HPDE6-E6E7 (cell line): ENCODE measurements around the gene ALDH3B1.

Experiments
- DNase-seq: peaks from one replicate; pipeline ENCODE4 v3.0.0; 2011; ENCODE audit warnings: missing footprints; ENCODE audit errors: extremely low spot score

Gene ALDH3B1

DNA sequence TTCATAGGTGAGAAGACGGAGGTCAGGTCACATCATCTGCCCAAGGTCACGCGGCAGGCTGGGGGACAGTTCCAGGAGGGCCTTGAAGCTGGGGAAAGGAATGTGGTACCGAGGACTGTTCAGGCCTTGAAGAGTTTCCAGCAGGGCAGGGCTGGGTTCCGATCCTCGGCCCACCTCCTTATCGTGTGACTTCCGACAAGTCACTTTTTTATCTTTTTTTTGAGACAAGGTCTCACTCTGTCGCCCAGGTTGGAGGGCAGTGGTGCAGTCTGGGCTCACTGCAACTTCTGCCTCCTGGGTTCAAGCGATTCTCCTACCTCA, 21.0 kb downstream of the ALDH3B1 start:
- DNase-seq = no peak

GRCh38 chr11:68032003-68032402, 21.9 kb downstream of the ALDH3B1 start:
- no peak for DNase-seq

DNA sequence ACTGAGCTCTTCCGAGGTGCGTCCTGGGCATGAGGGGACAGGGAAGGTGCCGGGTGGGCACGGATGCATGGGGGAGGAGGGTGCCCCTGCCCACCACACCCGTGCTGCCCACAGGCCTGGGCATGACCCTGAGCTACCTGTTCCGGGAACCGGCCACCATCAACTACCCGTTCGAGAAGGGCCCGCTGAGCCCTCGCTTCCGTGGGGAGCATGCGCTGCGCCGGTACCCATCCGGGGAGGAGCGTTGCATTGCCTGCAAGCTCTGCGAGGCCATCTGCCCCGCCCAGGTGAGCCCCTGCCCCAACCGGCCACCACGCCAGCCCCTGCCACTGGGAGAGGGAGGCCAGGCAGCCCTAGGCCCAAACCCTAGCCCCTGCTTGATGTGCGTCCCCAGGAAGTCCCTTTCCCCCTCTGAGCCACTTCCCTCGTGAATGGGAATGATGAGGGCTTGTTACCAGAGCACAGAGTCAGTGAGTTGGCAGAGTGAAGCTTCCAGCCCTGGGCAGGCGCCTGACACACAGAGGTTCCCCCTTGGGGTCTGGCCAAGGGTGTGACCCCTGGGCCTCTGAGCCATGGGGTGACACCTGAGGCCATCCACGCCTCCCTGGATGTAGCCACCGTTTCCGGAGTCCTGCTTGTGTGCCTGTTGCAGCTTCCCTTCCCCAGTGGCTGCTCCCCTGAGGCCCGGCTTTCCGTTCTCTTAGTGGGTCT, 23.0 kb downstream of the ALDH3B1 start:
- DNase-seq = no peak

GRCh38 chr11:68033708-68034045, 23.6 kb downstream of the ALDH3B1 start:
- no peak for DNase-seq

DNA sequence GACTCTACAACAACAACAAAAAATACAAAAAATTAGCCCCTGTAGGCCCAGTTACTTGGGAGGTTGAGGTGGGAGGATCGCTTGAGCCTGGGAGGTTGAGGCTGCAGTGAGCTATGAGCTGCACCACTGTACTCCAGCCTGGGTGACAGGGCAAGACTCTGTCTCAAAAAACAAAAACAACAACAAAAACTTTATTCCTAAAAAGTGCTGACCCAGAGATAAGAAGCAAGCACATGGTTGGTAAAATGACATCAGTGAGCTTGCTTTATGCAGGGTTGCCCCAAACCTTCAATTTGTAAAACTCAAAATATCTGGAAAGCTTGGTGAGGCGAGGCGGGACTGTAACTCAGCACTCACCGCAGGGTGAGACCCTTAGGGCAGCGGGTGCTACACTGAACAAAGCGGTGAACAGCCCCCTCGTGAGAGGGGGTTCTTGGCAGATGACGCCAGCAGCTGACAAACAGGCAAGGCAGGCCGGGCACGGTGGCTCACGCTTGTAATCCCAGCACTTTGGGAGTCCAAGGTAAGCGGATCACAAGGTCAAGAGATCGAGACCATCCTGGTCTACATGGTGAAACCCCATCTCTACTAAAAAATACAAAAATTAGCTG, 25.2 kb downstream of the ALDH3B1 start:
- no peak for DNase-seq

DNA sequence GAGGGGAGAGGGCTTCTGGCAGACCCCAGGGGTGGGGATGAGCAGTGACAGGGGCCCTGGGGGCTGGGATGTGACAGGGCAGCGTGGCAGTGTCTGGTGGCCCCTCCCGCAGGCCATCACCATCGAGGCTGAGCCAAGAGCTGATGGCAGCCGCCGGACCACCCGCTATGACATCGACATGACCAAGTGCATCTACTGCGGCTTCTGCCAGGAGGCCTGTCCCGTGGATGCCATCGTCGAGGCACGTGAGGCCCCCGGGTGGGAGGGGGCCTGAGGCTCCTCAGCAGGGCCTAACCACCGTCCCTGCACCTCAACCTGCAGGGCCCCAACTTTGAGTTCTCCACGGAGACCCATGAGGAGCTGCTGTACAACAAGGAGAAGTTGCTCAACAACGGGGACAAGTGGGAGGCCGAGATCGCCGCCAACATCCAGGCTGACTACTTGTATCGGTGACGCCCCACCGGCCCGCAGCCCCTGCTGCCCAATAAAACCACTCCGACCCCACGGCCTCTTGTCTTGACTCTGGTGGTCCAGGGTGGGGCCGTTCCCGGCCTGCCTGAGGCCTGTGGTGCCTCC, 26.1 kb downstream of the ALDH3B1 start:
- no peak for DNase-seq

DNA sequence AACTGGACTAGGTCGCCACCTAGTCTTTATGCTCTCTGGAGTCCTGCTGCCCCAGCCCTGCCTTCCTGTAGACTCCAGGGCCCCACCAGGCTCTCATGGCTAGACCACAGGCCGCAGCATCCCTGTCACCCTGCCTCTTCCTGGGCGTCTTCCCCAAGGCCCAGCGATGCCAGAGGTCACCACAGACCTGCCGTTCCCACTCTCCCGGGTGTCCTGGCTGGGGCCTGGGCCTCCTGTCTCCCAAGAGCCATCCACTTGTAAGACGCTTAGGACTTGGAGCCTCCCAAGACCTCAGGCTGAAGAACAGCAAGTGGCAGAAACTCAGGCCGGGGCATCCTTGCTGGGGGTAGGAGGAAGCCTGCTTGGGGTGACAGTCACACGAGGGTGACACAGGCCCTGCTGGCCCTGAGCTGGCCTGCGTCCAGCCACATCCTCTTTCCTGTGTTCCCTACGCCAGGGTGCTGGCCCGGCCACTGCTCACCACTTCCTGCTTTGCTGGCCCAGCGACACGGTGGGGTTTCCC, 26.7 kb downstream of the ALDH3B1 start:
- DNase-seq = no peak

DNA sequence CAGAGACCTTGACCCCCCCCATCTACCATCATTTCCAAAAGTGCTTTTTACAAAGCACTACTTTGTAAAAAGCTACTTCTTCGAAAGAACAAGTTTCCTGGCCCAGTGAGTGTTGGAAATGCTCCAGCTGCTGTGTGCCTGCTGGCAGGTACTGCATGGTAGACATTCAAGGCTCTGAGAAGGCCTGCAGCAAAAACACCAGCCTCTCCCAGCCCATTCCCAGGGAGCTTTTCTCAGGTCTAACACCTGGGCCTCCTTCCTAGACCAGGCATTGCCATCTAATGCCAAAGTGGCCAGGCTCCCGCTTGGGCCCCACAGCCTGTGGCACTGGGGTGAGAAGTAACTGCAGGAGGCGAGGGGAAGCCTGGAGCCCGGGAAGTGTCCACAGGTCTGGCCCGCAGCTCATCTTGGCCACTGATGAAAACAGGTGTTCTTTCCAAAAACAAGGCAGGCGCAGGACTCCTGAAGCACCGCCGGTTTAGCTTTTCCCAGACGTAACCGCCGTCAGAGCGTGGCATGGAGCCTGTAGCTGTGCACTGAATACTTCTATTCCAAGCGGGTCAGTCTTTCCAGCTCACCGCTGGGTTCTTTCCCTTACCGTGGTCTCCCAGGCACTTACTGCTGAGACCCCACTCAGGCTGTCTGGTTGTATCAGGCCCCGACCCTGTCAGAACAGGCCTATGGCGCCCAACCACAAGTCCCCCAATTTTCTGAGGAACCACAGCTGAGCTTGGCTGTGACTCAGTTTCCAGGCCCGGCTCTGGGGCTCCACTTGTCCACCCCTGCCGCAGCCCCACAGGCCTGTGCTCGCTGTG, 27.5 kb downstream of the ALDH3B1 start:
- DNase-seq = no peak

DNA sequence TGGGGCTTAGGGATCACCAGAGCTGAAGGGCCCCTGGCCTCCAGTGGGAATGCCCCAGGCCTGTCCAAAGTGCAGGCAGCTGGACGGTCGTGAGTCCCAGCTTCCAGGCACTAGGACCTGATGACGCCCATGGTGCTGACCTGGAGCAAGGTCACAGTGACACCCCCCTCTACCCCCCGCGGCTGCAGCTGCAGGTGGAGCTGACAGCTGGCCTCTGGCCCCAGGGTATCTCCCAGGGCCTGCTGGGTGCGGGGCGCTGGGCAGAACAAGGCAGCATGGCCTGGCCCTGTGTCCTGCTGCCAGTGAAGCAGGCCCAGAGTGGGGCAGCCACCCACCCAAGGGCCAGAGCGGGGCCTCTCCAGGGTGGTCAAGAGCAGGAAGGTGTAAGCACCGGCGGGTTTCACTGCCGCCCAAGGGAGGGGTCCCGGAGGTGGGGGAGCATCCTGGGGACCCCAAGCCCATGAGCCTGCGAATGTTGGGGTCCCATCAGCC, 28.1 kb downstream of the ALDH3B1 start:
- DNase-seq = no peak

DNA sequence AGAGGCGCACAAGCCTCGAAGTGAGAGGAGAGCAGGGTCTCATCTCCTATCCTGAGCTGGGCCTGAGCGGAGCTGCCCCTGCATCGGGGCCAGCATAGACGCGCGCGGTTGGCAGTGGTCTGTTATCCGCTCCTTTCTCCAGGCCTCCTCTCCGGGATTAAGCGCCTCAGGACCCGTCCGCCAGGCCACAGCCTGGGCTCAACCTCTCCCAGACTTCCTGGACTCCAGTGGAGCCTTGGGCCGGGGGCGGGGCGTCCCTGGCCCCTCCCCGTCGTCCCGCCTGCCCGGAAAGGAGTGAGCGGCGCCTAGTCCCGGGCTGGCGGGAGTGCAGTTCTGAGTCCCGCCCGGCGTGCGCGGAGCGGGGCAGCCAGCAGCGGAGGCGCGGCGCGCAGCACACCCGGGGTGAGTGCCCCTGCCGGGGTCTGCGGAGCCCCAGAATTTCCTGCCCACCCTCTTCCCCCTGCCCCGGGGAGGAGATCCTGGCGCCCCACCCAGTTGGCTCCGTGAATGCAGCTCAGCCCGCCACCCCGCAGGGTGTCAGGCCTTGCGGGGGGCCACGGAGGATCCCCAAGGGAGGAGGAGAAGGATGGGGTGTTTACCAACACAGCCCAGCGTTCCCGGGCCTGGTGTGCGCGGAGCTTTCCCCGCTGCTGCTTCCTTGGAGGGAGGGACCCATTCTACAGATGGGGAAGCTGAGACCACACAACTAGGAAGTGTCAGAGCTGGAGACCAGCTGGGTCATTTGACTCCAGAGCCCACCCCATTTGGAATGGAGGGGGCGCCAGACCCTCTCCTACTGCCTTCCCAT, 28.8 kb downstream of the ALDH3B1 start, which contains the start of gene TCIRG1:
Gene TCIRG1, plus strand, starts transcription at position 308 of the 808 bp plus-strand sequence. CDS start 2,247 bp downstream, outside the sequence.
- DNase-seq = peak; percentile 72

DNA sequence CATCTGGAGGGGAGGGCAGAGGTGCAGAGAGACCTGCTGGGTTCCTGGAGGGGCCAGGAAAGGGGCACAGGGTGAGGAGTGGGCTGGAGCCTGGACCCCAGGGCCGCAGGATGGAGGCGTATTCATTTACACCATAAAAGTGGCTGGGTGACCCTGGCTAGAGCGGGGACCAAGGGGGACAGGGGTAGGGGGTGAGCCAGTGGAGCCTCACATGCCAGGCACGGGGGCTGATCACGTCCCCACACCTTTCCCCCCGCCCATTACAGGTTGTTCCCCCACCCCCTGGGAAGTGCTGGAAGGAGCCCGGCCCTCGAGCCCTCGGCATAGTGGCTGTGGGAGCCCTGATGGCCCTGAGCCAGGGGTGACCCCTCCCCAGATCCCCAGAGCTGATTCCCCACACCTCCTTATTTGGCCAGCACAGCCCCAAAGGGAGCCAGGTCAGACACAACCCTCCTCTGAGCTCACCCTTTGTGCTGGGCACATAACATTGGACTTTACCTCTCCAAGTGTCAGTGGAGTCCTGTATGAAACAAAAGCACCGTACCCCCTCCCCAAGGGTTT, 29.5 kb downstream of the ALDH3B1 start:
- no peak for DNase-seq

DNA sequence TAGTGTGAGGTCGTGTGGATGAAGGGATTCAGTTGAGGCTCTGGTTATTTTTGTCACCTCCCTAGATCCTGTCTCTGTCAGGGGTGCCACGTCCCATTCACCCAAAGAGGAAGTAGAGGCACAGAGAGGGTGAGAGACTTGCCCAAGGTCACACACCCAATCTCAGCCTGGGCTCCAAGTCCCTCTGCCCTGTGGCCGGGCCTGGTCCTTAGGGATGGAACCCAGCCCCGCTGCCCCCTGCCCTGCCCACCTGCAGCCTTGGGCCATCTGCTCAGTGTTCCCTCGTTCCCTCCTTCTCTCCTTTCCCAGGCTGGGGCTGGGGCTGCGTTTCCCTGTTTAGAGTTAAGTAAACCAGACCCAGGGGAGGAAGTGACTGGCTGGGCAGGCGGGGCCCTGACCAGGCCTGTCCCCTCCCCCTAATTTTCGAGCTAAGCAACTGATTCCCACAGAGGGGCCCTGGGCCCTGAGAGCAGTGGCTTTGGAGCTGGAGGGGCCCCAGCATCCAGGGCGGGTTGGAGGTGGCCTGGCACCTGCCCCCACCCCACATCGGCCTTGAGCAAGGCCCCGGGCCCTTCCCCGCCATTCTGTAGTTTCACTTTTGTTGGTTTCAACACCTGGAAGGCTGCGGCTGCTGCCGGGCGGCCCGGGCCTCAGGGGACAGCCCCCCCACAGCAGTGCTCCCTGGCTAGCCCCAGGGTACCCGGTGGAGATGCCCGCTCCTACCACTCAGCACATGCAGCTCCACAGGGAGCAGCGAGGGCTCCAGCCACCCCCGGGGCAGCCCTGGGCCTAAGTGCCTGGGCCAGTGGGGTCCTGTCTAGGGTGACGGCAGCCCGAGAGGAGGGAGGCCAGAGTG, 30.2 kb downstream of the ALDH3B1 start:
- DNase-seq = no peak

DNA sequence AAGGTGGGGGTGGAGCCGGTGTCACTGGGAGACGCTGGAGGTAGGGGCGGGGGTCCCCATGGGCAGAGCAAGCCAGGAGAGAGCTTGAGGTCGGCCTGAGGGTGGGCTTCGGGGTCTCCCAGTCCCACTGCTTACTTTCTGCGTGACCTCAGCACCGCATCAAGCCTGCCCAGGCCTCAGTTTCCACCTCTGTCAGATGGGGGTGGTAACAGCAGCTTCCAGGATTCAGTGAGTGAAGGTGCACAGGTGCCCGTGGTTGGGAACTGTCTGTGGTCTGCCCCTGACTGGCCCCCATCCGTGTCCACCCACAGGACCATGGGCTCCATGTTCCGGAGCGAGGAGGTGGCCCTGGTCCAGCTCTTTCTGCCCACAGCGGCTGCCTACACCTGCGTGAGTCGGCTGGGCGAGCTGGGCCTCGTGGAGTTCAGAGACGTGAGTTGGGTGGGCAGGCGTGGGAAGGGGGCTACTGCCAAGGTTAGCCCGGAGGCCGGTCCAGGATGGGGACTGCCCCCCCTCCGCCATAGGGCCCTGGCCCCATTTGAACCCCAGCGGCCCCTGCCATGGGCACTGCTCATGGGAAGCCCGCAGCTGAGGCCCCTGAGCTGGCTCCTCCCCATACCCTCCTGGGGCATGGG, 30.9 kb downstream of the ALDH3B1 start:
- no peak for DNase-seq

GRCh38 chr11:68041617-68042218, 31.6 kb downstream of the ALDH3B1 start:
- no peak for DNase-seq

DNA sequence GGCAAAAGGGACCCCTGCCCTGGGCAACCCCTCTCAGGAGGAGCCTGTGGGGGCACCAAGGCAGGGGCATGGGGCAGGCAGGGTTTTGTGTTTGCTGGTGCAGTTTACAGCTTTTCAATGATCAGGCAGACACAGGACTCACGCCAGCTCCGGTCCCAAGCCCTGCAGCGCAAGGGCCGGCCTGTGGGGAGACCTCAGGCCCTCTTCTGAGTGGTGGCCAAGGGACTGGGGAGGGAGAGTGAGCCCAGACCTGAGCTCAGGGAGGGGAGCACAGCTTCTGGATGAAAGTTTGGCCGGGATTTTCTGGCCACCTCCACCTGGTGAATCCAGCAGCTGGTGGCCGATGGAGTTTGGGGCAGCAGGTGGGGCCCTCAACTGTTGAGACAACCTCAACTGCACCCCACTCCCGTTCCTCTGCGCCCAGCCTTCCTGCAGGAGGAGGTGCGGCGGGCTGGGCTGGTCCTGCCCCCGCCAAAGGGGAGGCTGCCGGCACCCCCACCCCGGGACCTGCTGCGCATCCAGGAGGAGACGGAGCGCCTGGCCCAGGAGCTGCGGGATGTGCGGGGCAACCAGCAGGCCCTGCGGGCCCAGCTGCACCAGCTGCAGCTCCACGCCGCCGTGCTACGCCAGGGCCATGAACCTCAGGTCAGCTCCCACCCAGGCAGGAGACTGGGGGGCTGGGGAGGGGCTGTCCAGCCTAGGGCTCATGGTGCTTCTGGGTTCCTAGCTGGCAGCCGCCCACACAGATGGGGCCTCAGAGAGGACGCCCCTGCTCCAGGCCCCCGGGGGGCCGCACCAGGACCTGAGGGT, 32.3 kb downstream of the ALDH3B1 start:
- no peak for DNase-seq

DNA sequence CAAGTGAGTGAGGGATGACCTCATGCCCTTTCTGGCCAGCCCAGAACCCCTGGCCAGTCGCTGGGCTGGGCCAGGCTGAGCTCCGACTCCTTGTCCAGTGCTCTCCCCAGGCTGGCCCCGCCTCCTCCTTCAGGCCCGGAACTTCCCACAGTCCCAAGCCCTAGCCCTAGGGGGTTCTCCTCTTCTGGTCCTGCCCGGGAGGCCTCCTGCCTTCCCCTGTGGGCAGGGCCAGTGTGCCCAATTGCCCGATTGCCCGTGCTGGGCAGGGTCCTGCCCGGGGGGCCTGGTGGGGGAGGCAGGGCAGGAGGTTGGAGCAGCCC, 32.9 kb downstream of the ALDH3B1 start:
- no peak for DNase-seq

DNA sequence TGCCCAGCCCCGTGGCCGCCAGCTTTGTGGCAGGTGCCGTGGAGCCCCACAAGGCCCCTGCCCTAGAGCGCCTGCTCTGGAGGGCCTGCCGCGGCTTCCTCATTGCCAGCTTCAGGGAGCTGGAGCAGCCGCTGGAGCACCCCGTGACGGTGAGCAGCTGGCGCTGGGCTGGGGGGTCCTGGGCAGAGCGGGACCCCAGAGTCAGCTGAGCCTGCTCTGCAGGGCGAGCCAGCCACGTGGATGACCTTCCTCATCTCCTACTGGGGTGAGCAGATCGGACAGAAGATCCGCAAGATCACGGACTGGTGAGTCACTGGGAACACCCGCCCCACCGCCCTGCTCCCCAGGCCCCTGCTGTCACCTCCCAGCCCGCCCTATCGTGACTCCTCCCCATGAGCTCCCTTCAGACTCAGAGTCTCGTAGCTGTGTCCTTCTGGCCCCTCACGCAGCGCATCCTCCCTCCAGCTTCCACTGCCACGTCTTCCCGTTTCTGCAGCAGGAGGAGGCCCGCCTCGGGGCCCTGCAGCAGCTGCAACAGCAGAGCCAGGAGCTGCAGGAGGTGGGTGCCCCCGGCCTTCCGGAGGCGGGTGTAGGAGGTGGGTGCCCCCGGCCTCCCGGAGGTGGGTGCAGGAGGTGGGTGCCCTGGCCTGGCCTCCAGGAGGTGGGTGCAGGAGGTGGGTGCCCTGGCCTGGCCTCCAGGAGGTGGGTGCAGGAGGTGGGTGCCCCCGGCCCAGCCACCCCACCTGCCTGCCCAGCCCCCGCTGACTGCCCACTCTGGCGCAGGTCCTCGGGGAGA, 33.4 kb downstream of the ALDH3B1 start:
- no peak for DNase-seq
